CD1c-positive myeloid dendritic cell (primary cell): ENCODE data around the gene NCOR1.

Experiments used
- DNase-seq: peaks from one replicate; pipeline ENCODE4 v3.0.0-alpha.2; 2016; ENCODE audit errors: extremely low spot score

The NCOR1 gene

DNA sequence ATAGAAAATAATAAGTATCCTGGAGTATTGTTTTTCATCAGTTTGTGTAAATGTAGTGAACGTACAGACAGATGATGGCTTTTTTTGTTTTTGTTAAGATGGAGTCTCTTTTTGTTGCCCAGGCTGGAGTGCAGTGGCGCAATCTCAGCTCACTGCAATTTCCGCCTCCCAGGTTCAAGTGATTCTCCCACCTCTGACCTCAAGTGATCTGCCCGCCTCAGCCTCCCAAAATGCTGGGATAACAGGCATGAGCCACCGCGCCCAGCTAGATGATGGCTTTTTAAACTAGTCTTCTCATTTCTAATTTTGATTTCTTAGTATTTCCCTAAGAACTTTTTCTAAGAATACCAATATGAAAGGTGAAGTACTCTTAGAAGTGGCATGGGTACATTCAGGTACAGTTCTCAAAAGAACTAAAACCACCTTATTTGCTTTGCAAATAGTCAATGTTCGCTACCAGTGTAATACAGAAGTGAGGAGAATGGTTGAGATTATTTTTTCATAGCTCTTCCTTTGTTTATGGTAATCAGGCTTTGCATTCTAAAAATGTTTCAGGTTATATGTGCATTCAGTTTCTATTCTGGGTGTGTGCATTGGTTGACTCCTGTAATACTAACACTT is 181.5 kb downstream of the NCOR1 start:
- DNase-seq, result no peak

DNA sequence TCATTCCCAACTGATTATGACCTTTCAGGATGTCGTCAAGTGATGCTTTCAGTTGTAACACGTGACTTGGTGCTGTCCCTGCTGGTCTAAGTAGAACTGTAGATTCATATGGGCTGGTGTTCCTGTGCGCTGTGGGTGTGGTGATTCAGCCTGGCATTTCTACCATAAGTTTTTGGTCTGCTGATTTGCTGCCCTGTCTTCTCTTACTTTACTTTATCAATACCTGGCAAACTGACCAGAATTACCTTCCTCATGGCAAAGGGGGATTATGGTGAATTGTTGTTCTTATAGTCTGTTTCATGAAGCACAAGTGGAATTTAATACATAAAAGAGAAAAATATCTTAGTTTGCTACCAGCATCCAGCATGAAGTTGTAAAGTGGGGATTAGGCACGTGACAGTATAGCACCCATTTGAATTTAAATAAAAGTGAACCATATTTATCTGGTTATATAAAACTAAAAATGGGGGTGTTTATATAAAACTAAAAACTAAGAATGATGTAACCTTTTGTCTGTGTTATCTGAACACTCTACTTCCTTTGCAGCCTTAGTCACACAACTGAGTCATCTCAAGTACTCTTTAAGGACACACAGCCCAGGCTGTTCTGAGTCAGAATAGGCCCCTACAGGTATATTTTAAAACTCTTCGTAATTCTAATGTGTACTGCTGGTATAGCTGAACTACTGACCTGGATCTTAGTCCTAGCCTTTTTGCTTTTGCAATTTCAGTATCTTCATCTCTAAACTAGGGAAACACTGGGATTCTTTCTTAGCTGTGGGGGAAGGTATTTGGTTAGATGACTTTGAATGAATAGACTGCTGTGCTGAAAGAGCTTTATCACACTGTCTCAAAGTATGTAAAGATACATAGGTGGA is 187.4 kb downstream of the NCOR1 start:
- DNase-seq, result peak; percentile 48

- DNase-seq, result no peak
Measured at GRCh38 chr17:16026895-16027294, 188.4 kb downstream of the NCOR1 start.

DNA sequence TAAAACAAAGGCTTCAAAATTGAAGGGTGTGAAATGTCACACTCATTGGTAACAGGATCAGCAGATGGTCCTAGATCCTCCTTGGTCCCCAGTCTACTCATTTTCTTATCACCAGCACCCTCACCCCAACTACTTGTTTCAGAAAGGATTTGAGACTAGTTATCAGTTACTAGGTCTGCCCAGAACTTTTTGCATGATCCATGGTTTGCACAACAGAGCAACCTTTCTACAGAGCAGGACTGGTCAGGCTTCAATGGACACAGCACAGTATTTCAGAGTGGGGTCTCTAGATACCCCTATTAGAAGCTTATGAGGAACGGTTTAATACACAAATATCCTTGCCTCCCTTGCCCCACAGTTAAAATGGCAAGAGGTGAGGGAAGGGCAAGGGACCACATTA is 190.1 kb downstream of the NCOR1 start:
- DNase-seq, result no peak

GRCh38 chr17:16023881-16024280 is 191.5 kb downstream of the NCOR1 start:
- no peak for DNase-seq

- DNase-seq, result no peak
Measured at GRCh38 chr17:16019347-16019746, 196.0 kb downstream of the NCOR1 start.

DNA sequence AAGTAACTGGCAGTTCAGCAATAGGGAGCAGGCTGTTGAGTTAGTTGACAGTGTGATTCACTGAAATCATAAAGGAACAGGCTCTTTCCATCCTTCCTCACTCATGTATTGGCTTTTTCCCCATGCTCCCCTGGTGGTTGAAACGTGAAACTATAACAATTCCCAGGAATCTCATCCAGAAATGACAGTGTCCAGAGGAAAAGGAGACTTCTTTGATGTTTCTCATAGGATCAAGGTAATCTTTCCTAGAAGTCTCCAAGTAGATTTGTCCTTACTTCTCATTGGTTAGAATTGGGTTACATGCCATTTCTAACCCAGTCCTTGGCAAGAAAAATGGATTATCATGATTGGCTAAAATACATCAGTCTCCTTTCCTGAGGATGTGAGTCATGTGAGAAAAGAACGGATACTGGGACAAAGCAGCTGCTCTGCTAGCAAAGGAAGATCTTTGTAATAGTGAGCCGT is 201.4 kb downstream of the NCOR1 start:
- no peak for DNase-seq

DNA sequence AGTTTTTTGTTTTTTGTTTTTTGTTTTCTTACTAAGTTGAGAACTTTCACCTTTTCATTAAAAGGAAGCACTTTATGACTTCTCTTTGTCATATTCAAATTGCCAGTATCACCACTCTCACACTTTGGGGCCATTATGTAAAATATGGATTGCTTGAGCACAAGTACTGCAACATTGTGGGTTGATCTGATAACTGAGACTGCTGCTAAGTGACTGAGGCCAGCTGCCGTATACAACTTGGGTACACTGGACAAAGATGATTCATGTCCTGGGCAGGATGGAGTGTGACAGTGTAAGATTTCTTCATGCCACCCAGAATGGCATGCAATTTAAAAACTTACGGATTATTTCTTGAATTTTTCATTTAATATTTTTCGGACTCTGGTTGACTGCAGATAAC is 207.9 kb downstream of the NCOR1 start:
- DNase-seq, result no peak

GRCh38 chr17:16005636-16006035 is 209.7 kb downstream of the NCOR1 start:
- DNase-seq, result no peak

GRCh38 chr17:16003841-16004240 is 211.5 kb downstream of the NCOR1 start:
- DNase-seq, result no peak

DNA sequence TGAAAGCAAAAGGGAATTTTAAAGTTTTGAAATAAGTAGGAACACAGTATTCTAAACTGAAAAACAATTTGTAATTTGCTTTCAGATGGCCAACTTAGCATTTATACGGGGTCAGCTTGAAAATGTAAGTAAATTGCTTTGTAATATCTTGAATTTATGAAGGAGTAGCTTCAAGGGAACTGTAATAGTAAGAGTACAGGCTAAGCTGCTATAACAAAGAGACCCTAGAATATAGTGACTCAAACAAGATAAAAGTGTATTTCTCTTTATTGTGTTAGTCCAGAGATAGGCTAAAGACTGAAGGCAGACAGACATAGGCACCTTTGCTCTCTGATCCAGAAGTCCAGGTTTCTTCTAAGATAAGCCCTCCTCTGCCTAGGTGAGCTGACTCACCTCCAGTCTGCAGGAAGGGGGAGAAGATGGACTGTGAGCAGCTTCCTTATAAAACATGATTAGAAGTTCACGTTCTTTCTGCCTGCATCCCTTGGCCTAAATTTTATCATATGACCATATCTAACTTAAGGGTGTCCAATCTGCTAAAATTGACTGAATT is 212.6 kb downstream of the NCOR1 start:
- DNase-seq, result no peak

DNA sequence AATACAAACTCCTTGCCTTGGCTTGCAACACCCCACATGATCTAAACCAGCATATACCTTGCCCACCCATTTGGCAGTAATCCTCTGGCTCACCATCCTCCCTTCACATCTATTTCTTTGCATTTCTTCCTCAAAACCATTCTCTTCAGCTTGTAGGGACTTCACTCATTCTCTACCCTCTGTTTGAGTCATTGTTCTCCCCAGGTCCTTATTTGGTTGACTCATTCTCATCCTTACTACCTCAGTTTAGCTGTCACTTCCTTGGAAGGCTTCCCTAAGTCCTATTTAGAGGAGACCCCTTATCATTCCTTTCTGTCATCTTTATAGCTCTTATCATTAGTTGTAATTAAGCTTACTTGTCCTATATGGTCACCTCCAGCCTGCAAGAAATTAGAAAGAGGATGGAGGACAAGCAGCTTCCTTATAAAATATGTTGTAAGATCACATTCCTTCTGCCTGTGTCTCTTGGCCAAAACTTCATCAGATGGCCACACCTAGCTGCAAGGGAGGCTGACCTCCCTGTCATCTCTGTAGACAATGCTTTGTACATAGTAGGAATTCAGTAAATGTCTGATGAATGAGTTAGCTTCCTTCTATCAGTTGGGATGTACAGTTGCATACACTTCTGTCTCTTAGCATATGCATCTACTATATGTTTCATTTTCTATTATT is 214.0 kb downstream of the NCOR1 start:
- DNase-seq, result peak; percentile 29

GRCh38 chr17:15999974-16000827 is 215.1 kb downstream of the NCOR1 start:
- no peak for DNase-seq

DNA sequence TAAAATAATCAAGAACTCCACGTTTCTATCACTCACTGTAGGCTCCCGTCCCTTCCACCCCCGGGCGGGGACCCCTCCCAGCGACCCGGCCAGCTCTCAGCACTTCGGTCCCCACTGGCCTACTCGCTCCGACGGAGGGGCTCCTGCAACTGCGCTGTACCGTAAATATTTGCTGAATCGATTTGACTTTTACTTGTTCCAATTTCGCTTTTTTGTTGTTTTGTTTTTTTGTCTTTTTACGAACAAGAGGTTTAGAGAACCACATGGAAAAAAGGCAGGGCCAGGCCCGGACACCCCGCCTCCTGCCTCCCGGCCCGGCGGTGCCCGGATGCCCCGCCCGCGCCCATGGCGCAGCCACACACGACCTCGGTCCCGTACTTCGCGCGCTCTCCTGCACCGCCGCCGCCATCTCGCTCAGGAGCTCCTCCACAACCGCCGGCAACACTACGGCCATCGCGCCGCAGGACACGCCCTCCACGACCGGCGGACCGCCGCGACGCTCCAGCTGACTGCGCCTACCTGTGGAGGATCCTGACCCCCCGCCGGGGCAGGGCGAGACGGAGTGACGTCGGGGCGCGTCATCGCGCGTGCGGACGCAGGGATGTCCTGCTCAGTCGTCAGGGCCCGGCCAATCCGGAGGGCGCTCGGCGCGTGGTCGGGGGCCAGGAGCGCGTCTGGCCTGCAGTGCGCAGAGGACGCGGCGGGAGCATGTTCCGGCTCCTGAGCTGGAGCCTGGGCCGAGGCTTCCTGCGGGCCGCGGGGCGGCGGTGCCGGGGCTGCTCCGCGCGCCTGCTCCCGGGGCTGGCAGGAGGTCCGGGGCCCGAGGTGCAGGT is 216.0 kb downstream of the NCOR1 start, which contains the start of the genes TTC19 and ZSWIM7:
TTC19 (plus strand) TSS at position 684 of the 833 bp plus-strand sequence; CDS start at position 709, 25 bp downstream.
ZSWIM7 (minus strand) TSS at position 564 of the 833 bp plus-strand sequence; CDS start at position 454, 110 bp downstream.
- DNase-seq, result peak; percentile 97

DNA sequence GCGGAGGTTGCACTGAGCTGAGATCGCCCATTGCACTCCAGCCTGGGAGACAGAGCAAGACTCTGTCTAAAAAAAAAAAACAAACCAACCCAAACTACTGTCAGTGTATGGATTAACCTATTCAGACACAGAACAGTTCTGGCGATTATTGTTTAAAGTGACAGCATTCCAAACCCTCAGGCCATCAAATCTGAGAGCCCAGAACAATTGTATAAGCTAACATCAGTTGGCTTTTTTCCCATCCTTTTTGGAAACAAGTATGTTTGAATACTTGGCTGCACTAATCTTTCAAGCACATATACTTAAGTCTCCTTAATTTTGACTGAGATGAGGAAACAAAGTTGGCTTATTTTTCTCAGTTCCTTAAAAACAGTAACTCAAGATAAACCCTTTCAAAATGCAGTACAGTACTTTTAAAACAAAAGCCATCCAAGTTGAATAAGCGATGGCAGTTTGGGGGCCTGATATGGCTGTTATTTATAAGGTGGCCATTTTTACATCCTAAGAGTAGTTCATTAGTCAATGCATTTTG is 217.2 kb downstream of the NCOR1 start:
- DNase-seq, result peak; percentile 77

DNA sequence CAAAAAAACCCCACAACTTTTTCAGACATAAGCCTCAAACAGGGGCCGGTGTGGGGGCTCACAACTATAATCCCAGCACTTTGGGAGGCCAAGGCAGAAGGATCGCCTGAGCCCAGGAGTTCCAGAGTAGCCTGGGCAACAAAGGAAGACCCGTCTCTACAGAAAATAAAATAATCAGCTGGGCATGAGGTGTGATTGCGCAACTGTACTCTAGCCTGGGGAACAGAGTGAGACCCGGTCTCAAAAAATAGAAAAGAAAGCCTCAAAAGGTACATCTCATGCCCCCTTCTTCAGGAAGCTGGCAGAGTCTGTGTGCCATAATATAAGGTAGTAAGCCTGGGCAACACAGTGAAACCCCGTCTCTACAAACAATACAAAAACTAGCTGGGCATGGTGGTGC is 219.0 kb downstream of the NCOR1 start:
- no peak for DNase-seq

DNA sequence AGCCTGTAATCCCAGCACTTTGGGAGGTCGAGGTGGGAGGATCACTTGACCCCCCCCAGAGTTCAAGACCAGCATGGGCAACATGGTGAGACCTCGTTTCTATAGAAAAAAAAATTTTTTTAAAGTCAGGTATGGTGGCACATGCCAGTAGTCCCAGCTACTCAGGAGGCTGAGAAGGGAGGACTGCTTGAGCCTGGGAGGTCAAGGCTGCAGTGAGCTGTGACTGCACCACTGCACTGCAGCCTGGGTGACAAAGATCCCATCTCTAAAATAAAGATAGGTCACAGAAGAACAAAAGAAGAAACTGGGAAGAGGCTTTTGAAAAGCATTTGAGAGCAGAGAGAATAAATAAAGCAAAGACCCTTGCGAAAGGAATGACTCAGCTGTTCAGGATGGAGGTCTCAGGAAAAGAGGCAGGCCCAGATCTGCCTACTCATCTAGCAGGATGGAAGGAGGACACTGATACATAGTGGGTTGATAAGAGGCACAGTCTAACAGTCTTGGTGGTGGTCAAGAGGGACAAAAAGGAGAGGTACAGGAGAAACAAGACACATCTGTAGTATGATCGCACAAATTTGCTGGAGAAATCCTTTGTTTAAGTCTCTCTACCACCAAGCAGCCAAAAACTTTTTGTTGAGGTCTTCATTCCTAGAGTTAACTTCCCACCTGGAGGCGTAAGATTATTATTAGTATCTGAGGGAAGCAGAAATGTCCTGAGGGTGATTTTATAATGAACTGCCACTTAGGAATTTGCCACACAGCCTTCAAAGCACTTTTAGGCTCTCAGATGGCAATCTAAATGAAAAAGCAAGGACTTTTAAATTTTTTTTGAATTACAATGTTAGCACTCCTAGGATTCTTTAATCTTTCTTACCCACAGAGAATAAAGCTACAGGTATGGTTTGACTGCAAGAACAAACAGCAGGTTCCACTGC is 233.4 kb downstream of the NCOR1 start:
- no peak for DNase-seq

GRCh38 chr17:15981208-15981607 is 234.1 kb downstream of the NCOR1 start:
- peak; percentile 62 for DNase-seq
